A673 (cell line): ENCODE results near the gene COL4A2.

Source experiments
- EZH2 ChIP-seq: fragments of 200-600 bp; sonication (generic); IDR thresholded peaks from 2 replicates; pipeline ENCODE4 v1.6.1; 2017; ENCODE audit warnings: borderline replicate concordance, low read depth, mild to moderate bottlenecking, mixed read lengths, antibody characterized with exemption, low read length; ENCODE audit not compliant: poor library complexity, severe bottlenecking
- TF ChIP-seq, protein P1 (sequence below): fragments of 300-800, 200-600 bp; sonication (generic); conservative IDR thresholded peaks from 2 replicates; pipeline ENCODE4 v1.5.1; 2017; ENCODE audit warnings: low read depth, mild to moderate bottlenecking, antibody characterized with exemption, low read length, moderate library complexity, mixed read lengths

DNA sequence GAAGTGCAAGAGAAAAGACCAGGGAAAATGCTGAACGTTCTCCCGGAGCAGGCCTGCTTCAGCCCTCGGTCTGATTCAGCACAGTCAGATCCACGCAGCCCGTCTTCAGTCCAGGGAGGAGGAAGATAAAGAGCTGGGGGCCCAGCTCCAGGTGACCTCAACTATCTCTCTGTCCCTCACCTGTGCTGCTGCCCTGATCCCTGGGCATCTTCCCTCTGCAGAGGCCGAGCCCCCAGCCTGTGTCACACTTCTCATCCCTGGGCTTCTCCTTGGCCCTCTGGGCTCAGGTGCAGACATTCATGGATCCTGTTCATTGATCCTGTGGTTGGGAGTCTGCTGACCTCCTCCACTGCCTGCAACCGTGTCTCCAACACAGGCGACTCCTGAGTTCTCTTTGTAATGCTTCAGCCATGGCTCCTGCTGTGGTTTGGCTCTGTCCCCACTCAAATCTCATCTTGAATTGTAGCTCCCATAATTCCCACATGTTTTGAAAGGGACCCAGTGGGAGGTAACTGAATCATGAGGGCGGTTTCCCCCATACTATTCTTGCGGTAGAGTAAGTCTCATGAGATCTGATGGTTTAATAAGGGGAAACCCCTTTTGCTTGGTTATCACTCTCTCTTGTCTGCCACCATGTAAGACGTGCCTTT, 27.9 kb downstream of the COL4A2 start:
- TF ChIP-seq, protein P1, sequence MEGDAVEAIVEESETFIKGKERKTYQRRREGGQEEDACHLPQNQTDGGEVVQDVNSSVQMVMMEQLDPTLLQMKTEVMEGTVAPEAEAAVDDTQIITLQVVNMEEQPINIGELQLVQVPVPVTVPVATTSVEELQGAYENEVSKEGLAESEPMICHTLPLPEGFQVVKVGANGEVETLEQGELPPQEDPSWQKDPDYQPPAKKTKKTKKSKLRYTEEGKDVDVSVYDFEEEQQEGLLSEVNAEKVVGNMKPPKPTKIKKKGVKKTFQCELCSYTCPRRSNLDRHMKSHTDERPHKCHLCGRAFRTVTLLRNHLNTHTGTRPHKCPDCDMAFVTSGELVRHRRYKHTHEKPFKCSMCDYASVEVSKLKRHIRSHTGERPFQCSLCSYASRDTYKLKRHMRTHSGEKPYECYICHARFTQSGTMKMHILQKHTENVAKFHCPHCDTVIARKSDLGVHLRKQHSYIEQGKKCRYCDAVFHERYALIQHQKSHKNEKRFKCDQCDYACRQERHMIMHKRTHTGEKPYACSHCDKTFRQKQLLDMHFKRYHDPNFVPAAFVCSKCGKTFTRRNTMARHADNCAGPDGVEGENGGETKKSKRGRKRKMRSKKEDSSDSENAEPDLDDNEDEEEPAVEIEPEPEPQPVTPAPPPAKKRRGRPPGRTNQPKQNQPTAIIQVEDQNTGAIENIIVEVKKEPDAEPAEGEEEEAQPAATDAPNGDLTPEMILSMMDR: no peak
- TF ChIP-seq EZH2: no peak
